B cell (primary cell): ENCODE results near the gene RPL28. TPM values are rescaled to one million over a fixed set of nuclear protein-coding genes. Genes with fewer than 3 reads are reported as not detected.

Source experiments
- ATAC-seq: fragments of 200-7000 bp; cut with Tn5 transposase; one replicate; pipeline ENCODE4 v1.10.0; 2021; ENCODE audit warnings: low read depth, mild to moderate bottlenecking, moderate number of reproducible peaks, moderate library complexity
- CTCF ChIA-PET: fragments of 350-600 bp; sonication (Branson Sonifier 250); formaldehyde crosslinking; loops from one replicate; lab custom pipeline; 2021; ENCODE audit warnings: antibody characterized with exemption, inconsistent platforms; lab: Charles Lee
- POLR2A ChIA-PET: fragments of 350-600 bp; sonication (Branson Sonifier 250); formaldehyde crosslinking; loops from one replicate; lab custom pipeline; 2021; ENCODE audit warnings: antibody characterized with exemption; lab: Charles Lee
- DNase-seq: peaks from one replicate; pipeline ENCODE4 v3.0.0; 2013
- H2AFZ ChIP-seq: 2 replicates; pipeline ENCODE4 v1.6.1; 2012; ENCODE audit warnings: mild to moderate bottlenecking, low read depth, low read length; ENCODE audit not compliant: insufficient read depth, poor library complexity, severe bottlenecking
- H3K27ac ChIP-seq, 2 donors: 1 replicate in 1 of 2; 2 replicates in 1 of 2; pipeline ENCODE4 v1.5.1; 2012 to 2013; ENCODE audit warnings: low read length in 2 of 2, mild to moderate bottlenecking in 2 of 2, moderate library complexity in 1 of 2
- H3K27me3 ChIP-seq, 4 experiments: fragments of 200-600 bp in 1 of 4; sonication (generic) in 1 of 4; replicated peaks in 1 of 4; 1 replicate in 2 of 4; 2 replicates in 2 of 4; pipeline versions ENCODE4 v1.6.1 to v1.7.0; 2013 to 2016; ENCODE audit warnings: low read length in 3 of 4, mild to moderate bottlenecking in 2 of 4, mixed read lengths in 1 of 4, moderate library complexity in 1 of 4; ENCODE audit not compliant: insufficient read depth in 4 of 4, control insufficient read depth in 3 of 4; ENCODE audit errors: control extremely low read depth in 1 of 4
- H3K36me3 ChIP-seq, 2 experiments: replicated peaks in 1 of 2; 1 replicate in 1 of 2; 2 replicates in 1 of 2; pipeline versions ENCODE4 v1.6.1 to v1.7.1; 2013; ENCODE audit warnings: low read length in 1 of 2; ENCODE audit not compliant: insufficient read depth in 2 of 2, control insufficient read depth in 1 of 2; ENCODE audit errors: control extremely low read depth in 1 of 2, extremely low read depth in 1 of 2
- H3K4me1 ChIP-seq, 2 donors: fragments of 200-600 bp in 1 of 2; sonication (generic) in 1 of 2; 1 replicate in 1 of 2; 2 replicates in 1 of 2; pipeline versions ENCODE4 v1.5.1 to v1.6.1; 2013 to 2017; ENCODE audit warnings: low read length in 2 of 2; ENCODE audit not compliant: control insufficient read depth in 2 of 2, insufficient read depth in 2 of 2
- H3K4me2 ChIP-seq: replicated peaks from 2 replicates; pipeline ENCODE3; 2012; ENCODE audit warnings: mild to moderate bottlenecking, low read depth, low read length; ENCODE audit not compliant: poor library complexity, severe bottlenecking
- H3K4me3 ChIP-seq, 5 experiments: fragments of 200-600 bp in 1 of 5; sonication (generic) in 1 of 5; 1 replicate in 3 of 5; 2 replicates in 2 of 5; pipeline versions ENCODE4 v1.5.1 to v1.7.0; 2011 to 2016; ENCODE audit warnings: low read length in 4 of 5, mild to moderate bottlenecking in 4 of 5, low read depth in 2 of 5, control low read depth in 1 of 5, moderate library complexity in 1 of 5; ENCODE audit not compliant: insufficient read depth in 1 of 5; ENCODE audit errors: control extremely low read depth in 1 of 5, extremely low read depth in 1 of 5
- H3K79me2 ChIP-seq: fragments of 200-600 bp; sonication (generic); one replicate; pipeline ENCODE4 v1.6.0; 2016; ENCODE audit warnings: low read length; ENCODE audit not compliant: control insufficient read depth, insufficient read depth
- H3K9ac ChIP-seq: fragments of 200-600 bp; sonication (generic); 2 replicates; pipeline ENCODE4 v1.6.1; 2017; ENCODE audit warnings: mild to moderate bottlenecking, low read length, moderate library complexity
- H3K9me3 ChIP-seq, 3 donors: one replicate each; pipeline versions ENCODE4 v1.6.1 to v1.7.1; 2013; ENCODE audit warnings: low read length in 2 of 3; ENCODE audit not compliant: control insufficient read depth in 2 of 3, insufficient read depth in 1 of 3; ENCODE audit errors: control extremely low read depth in 1 of 3
- H4K20me1 ChIP-seq: 2 replicates; pipeline ENCODE4 v1.6.0; 2012; ENCODE audit warnings: mild to moderate bottlenecking, low read length; ENCODE audit not compliant: insufficient read depth, control insufficient read depth, poor library complexity, severe bottlenecking
- H3K27ac Mint-ChIP-seq: one replicate; pipeline ENCODE4 v1.8.0; 2021; ENCODE audit warnings: mixed read lengths
- H3K27me3 Mint-ChIP-seq: one replicate; pipeline ENCODE4 v1.8.0; 2021; ENCODE audit warnings: mixed read lengths
- H3K4me1 Mint-ChIP-seq: one replicate; pipeline ENCODE4 v1.8.0; 2021; ENCODE audit warnings: mixed read lengths
- H3K4me3 Mint-ChIP-seq: one replicate; pipeline ENCODE4 v1.8.0; 2021; ENCODE audit warnings: mixed read lengths
- H3K9me3 Mint-ChIP-seq: one replicate; pipeline ENCODE4 v1.8.0; 2022; ENCODE audit warnings: mixed read lengths; ENCODE audit not compliant: insufficient read depth
- EZH2 ChIP-seq: IDR thresholded peaks from 2 replicates; pipeline ENCODE4 v1.6.1; 2012; ENCODE audit warnings: borderline replicate concordance, low read depth, mild to moderate bottlenecking, moderate library complexity, low read length; ENCODE audit not compliant: insufficient read depth, poor library complexity, severe bottlenecking
- WGBS: methylation state at CpG from one replicate; pipeline ENCODE4 v1.1.5; 2013; ENCODE audit warnings: missing lambda C conversion rate; ENCODE audit not compliant: insufficient coverage; 5-methylcytosine and 5-hydroxymethylcytosine counted together
- intact Hi-C: fragments of 100-400 bp; cut with micrococcal nuclease; formaldehyde crosslinking; loops from one replicate; pipeline ENCODE4 v1.10.0; 2022
- polyA plus RNA-seq: library from polyadenylated mRNA; depleted of rRNA; stranded (reverse); fragments of >200 nt; gene quantifications from 2 replicates; pipeline ENCODE4 v1.2.3, GENCODE V29; 2012
- total RNA-seq, 2 donors: library from RNA; stranded (reverse); fragments of 120-200 nt in 1 of 2; gene quantifications; 1 replicate in 1 of 2; 2 replicates in 1 of 2; pipeline versions ENCODE4 v1.2.3 to v1.2.4, GENCODE V29; 2013 to 2022
- TF ChIP-seq, protein P1 (sequence below): fragments of 200-600 bp; IDR thresholded peaks from one replicate; pipeline ENCODE4 v1.8.0; 2022; ENCODE audit warnings: antibody characterized with exemption, mild to moderate bottlenecking

The RPL28 gene
- total and polyA plus RNA-seq, 2 donors (not counting 1 experiment from before 2014, with no cell fraction given) = 2,578 to 4,661 TPM

DNA sequence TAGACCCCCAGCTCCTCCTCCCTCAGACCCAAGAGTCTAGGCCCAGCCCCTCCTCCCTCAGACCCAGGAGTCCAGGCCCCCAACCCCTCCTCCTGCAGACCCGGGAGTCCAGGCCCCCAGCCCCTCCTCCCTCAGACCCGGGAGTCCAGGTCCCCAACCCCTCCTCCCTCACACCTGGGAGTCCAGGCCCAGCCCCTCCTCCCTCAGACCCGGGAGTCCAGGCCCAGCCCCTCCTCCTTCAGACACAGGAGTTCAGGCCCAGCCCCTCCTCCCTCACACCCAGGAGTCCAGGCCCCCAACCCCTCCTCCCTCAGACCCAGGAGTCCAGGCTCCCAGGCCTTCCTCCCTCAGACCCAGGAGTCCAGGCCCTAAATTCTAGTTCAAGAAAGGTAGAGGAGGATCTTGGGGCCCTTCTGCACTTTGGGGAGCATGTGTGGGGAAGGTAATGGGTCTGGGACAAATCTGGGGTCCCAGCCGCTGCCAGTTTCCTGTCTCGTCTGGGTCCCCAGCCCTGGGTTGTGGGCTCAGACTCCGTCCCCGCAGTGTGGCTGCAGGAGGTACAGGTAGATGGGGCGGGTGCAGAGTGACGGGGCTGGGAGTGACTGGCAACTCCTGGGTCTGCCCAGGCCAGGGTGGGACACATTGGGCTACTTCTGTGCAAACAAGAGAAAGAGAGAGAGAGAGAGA, 12.3 kb upstream of the RPL28 start:
- Mint-ChIP-seq H3K27me3 (peaks cover 31% of the 10 kb centered on the region), H3K9me3 (no peaks in the 10 kb centered on the region), H3K4me1 (peaks cover 9% of the 10 kb centered on the region), H3K4me3 (no peak overlapping the region), H3K27ac (no peak overlapping the region)
- no peak for TF ChIP-seq EZH2
- TF ChIP-seq, protein P1, sequence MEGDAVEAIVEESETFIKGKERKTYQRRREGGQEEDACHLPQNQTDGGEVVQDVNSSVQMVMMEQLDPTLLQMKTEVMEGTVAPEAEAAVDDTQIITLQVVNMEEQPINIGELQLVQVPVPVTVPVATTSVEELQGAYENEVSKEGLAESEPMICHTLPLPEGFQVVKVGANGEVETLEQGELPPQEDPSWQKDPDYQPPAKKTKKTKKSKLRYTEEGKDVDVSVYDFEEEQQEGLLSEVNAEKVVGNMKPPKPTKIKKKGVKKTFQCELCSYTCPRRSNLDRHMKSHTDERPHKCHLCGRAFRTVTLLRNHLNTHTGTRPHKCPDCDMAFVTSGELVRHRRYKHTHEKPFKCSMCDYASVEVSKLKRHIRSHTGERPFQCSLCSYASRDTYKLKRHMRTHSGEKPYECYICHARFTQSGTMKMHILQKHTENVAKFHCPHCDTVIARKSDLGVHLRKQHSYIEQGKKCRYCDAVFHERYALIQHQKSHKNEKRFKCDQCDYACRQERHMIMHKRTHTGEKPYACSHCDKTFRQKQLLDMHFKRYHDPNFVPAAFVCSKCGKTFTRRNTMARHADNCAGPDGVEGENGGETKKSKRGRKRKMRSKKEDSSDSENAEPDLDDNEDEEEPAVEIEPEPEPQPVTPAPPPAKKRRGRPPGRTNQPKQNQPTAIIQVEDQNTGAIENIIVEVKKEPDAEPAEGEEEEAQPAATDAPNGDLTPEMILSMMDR = no peak
- Histone ChIP-seq H3K4me2 (no peak overlapping the region), H3K36me3 (no peaks in the 10 kb centered on the region), H3K79me2 (no peaks in the 10 kb centered on the region), H3K9ac (no peak overlapping the region), H3K27me3 (peaks cover 0 to 72% (median 30%) of the 10 kb centered on the region in 4 experiments), H4K20me1 (no peaks in the 10 kb centered on the region), H2AFZ (no peak overlapping the region), H3K4me1 (peaks cover 15 to 17% of the 10 kb centered on the region in 2 donors), H3K9me3 (peaks cover 0 to 21% (median 0%) of the 10 kb centered on the region in 3 donors), H3K27ac (no peak overlapping the region), H3K4me3 (no peak overlapping the region)
- intact Hi-C loops = no loop called here
- POLR2A ChIA-PET = no interaction called here
- ATAC-seq = no peak
- CTCF ChIA-PET = interaction anchor here (0.9 to 1.0 kb wide), 2 partner anchors 11 to 232 kb away, joined by 3 read pairs; no protein-coding TSS in a partner anchor
- WGBS = 61% methylated on average over 9 of the region's 9 CpGs
- no peak for DNase-seq
